Gastroesophageal sphincter (tissue), 4 donors: ENCODE results near the gene PPOX. TPM values are rescaled to one million over a fixed set of nuclear protein-coding genes. Genes with fewer than 3 reads are reported as not detected.
A peak's percentile ranks its signal among the peaks of the same experiment; 100 is the strongest.

ENCODE experiments used
- ATAC-seq: fragments of 150-250 bp; one replicate; pipeline ENCODE4 v1.9.1; 2016; ENCODE audit warnings: mild to moderate bottlenecking, moderate library complexity
- H3K27ac ChIP-seq, 4 donors: fragments of 200-600 bp; sonication (generic) in 3 of 4; 1 replicate in 3 of 4; 2 replicates in 1 of 4; pipeline ENCODE4 v1.5.1; 2016 to 2019
- H3K27me3 ChIP-seq: fragments of 200-600 bp; sonication (generic); one replicate; pipeline ENCODE4 v1.5.1; 2019
- H3K36me3 ChIP-seq, 2 donors: fragments of 200-600 bp; sonication (generic); one replicate each; pipeline ENCODE4 v1.5.1; 2019; ENCODE audit warnings: control low read depth in 1 of 2
- H3K4me1 ChIP-seq, 3 donors: fragments of 200-600 bp; sonication (generic); 1 replicate in 2 of 3; 2 replicates in 1 of 3; pipeline ENCODE4 v1.5.1; 2016 to 2019; ENCODE audit warnings: control low read depth in 2 of 3
- H3K4me3 ChIP-seq, 2 donors: fragments of 200-600 bp; sonication (generic); one replicate each; pipeline ENCODE4 v1.5.1; 2019; ENCODE audit warnings: mild to moderate bottlenecking in 1 of 2, moderate library complexity in 1 of 2
- H3K9me3 ChIP-seq, 3 donors: fragments of 200-600 bp; sonication (generic); one replicate each; pipeline ENCODE4 v1.5.1; 2017 to 2019; ENCODE audit warnings: control low read depth in 2 of 3
- EP300 ChIP-seq: sonication (generic); formaldehyde crosslinking; IDR thresholded peaks from one replicate; pipeline ENCODE4 v1.6.1; 2017; ENCODE audit warnings: antibody characterized with exemption, mild to moderate bottlenecking
- POLR2A ChIP-seq, 2 donors: fragments of 450-650 bp; IDR thresholded peaks; one replicate each; pipeline ENCODE4 v1.6.1; 2017; ENCODE audit warnings: antibody characterized with exemption in 2 of 2, mild to moderate bottlenecking in 2 of 2, moderate library complexity in 1 of 2
- POLR2AphosphoS5 ChIP-seq: sonication (generic); formaldehyde crosslinking; IDR thresholded peaks from one replicate; pipeline ENCODE4 v1.6.1; 2017; ENCODE audit warnings: antibody characterized with exemption
- WGBS, 2 donors: methylation state at CpG; one replicate each; pipeline ENCODE4 v1.1.5; 2018; ENCODE audit warnings: low coverage in 1 of 2; 5-methylcytosine and 5-hydroxymethylcytosine counted together
- total RNA-seq, 4 donors: library from RNA; depleted of rRNA; stranded (reverse); fragments of >200 nt; gene quantifications; one replicate each; pipeline ENCODE4 v1.1.0, GENCODE V29; 2016
- TF ChIP-seq, protein P1 (sequence below), 4 experiments: fragments of 200-600 bp in 2 of 4; fragments of 450-650 bp in 2 of 4; sonication (generic) in 1 of 4; IDR thresholded peaks; one replicate each; pipeline ENCODE4 v1.5.1; 2017 to 2019; ENCODE audit warnings: antibody characterized with exemption in 4 of 4, mild to moderate bottlenecking in 2 of 4, moderate library complexity in 2 of 4

PPOX gene
- total RNA-seq, 4 donors from 2014 or later, result 10.5 to 27.4 (median 17.6) TPM

DNA sequence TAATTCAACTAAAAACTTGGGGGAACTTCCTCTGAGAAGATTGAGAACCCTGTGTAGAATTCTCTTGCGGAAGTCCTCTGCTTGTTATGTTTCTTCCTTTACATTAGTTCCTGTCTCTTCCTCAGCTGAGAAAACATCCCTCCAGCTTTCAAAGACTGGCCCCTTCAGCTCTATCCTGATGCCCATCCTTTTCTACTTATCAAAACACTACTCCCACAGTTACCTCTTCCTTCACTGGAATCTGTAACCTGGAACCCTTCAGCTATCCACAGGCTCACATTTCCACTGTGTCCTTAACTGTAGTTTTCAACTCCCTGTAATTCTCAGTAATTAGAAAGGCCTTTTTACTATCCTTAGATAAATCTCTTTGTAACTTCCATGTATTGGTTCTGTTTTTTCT lies 27.8 kb upstream of the PPOX start:
- Histone ChIP-seq H3K27ac (peak overlapping the region in 1 of 4 donors; percentile 0), H3K4me3 (no peak overlapping the region), H3K9me3 (no peaks in the 10 kb centered on the region), H3K36me3 (no peaks in the 10 kb centered on the region), H3K27me3 (no peaks in the 10 kb centered on the region), H3K4me1 (peaks cover 5 to 25% (median 10%) of the 10 kb centered on the region in 3 donors)
- WGBS, 2 donors, result 64 to 83% methylated on average over 1 of the region's 1 CpG
- TF ChIP-seq POLR2AphosphoS5, result no peak
- TF ChIP-seq, protein P1, sequence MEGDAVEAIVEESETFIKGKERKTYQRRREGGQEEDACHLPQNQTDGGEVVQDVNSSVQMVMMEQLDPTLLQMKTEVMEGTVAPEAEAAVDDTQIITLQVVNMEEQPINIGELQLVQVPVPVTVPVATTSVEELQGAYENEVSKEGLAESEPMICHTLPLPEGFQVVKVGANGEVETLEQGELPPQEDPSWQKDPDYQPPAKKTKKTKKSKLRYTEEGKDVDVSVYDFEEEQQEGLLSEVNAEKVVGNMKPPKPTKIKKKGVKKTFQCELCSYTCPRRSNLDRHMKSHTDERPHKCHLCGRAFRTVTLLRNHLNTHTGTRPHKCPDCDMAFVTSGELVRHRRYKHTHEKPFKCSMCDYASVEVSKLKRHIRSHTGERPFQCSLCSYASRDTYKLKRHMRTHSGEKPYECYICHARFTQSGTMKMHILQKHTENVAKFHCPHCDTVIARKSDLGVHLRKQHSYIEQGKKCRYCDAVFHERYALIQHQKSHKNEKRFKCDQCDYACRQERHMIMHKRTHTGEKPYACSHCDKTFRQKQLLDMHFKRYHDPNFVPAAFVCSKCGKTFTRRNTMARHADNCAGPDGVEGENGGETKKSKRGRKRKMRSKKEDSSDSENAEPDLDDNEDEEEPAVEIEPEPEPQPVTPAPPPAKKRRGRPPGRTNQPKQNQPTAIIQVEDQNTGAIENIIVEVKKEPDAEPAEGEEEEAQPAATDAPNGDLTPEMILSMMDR (IDR thresholded peaks at IDR 0.05), result no peak
- no peak for TF ChIP-seq POLR2A (IDR thresholded peaks at IDR 0.05)
- no peak for TF ChIP-seq EP300
- no peak for ATAC-seq

DNA sequence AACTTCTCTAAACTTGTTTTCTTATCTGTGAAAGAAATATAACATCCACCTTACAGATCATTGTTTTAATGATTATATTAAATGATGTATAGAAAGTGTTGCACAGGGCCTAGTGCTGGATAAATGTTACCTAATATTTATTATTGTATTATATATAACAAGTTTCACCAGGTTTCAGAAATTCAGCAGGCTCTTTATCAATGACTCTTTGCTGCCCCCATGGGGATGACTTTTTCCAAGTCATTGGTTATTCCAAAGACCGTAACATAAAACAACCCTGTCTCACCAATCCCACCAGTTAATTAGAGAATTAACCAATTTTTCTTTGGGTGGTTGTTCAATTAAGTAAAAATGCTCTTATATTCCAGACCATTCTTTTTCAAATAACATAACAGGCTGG lies 26.5 kb upstream of the PPOX start:
- 17 to 29% methylated on average over 1 of the region's 1 CpG for WGBS, 2 donors
- peaks cover 0 to 12% (median 0%) of the 10 kb centered on the region in 3 donors for H3K4me1 ChIP-seq
- no peak for TF ChIP-seq POLR2AphosphoS5
- TF ChIP-seq EP300, result no peak
- TF ChIP-seq POLR2A (IDR thresholded peaks at IDR 0.05), result no peak
- TF ChIP-seq, protein P1 (IDR thresholded peaks at IDR 0.05), result peak in 3 of 4 experiments; percentile 38 to 51 (median 39)
- no peak for ATAC-seq
- no peaks in the 10 kb centered on the region for H3K36me3 ChIP-seq
- H3K27me3 ChIP-seq, result no peaks in the 10 kb centered on the region
- H3K9me3 ChIP-seq, result no peaks in the 10 kb centered on the region
- no peak overlapping the region for H3K27ac ChIP-seq
- no peak overlapping the region for H3K4me3 ChIP-seq

DNA sequence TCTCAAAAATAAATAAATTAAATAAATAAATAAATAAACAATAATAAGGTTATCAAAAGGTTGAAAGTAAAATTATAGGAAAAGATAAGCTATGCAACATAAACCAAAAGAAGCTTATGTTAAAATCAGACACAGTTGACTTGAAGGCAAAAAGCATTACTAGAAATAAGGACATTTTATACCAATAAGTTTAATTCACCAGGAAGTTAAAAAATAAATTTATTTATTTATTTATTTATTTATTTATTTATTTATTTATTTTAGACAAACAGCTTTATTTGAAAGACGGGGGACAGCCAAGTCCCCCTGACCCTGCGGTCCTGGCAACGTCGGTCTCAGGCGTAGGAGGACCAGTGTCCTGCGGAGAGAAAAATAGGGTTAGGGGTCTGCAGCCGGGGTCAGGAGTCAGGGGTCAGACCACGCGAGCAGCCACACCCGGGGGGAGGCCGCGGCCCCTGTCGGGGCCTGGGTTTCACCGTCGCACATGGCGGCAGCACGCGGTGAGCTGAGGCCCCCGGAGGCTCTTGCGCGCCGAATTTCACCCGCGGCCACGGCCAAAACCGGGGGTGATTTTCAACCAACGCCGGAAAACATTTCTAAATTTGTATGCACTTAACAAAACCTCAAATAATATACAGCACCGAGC lies 25.3 kb upstream of the PPOX start:
- Histone ChIP-seq H3K4me1 (peaks cover 0 to 12% (median 0%) of the 10 kb centered on the region in 3 donors), H3K36me3 (no peaks in the 10 kb centered on the region), H3K9me3 (no peaks in the 10 kb centered on the region), H3K4me3 (no peak overlapping the region), H3K27ac (no peak overlapping the region), H3K27me3 (no peaks in the 10 kb centered on the region)
- ATAC-seq, result no peak
- no peak for TF ChIP-seq POLR2AphosphoS5
- TF ChIP-seq, protein P1 (IDR thresholded peaks at IDR 0.05), result no peak
- TF ChIP-seq EP300, result no peak
- TF ChIP-seq POLR2A (IDR thresholded peaks at IDR 0.05), result no peak
- 90 to 100% methylated on average over 1 to 28 of the region's 29 CpGs for WGBS, 2 donors

DNA sequence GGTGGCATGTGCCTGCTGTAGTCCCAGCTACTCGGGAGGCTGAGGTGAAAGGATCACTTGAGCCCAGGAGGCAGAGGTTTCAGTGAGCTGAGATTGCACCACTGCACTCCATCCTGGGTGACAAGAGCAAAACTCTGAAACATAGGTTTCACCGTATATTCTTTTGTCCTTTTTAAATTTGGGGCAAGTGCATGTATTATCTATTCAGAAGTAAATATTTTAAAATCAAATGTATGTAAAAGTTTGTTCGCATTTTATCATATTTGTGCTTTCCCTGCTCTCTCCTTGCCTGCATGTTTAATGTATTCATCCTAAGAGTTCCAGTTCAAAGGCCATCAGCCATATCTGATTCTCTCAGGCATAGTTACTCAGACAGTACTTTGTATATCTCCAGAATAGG lies 20.4 kb upstream of the PPOX start:
- ATAC-seq, result no peak
- no peak overlapping the region for H3K27ac ChIP-seq
- H3K4me1 ChIP-seq, result no peaks in the 10 kb centered on the region
- TF ChIP-seq EP300 (no peak), POLR2AphosphoS5 (no peak), POLR2A (IDR thresholded peaks at IDR 0.05) (no peak)
- TF ChIP-seq, protein P1 (IDR thresholded peaks at IDR 0.05), result no peak
- H3K9me3 ChIP-seq, result no peaks in the 10 kb centered on the region
- no peaks in the 10 kb centered on the region for H3K27me3 ChIP-seq
- 68 to 77% methylated on average over 3 of the region's 3 CpGs for WGBS, 2 donors
- no peak overlapping the region for H3K4me3 ChIP-seq
- no peaks in the 10 kb centered on the region for H3K36me3 ChIP-seq

DNA sequence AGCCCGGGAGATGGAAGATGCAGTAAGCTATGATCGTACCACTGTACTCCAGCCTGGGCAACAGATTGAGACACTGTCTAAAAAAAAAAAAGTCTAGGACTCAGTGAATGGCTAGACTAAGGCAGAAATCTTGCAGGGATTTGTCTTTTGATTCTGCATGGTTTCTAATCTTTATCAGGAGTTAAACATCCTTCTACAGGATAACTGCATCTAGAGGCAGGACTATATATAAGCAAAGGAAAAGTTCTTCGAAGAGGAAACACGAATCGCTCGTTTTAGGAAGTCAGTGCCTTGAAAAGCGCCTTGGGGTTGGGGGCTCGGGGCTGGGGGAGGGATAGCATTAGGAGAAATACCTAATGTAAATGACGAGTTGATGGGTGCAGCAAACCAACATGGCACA lies 13.1 kb upstream of the PPOX start:
- Histone ChIP-seq H3K9me3 (no peaks in the 10 kb centered on the region), H3K4me3 (peak overlapping the region; percentile 69 to 78), H3K4me1 (peaks cover 0 to 20% (median 8%) of the 10 kb centered on the region in 3 donors), H3K27me3 (no peaks in the 10 kb centered on the region), H3K36me3 (peaks cover 0 to 16% of the 10 kb centered on the region in 2 donors), H3K27ac (peak overlapping the region; percentile 88 to 92 (median 90))
- no peak for ATAC-seq
- no peak for TF ChIP-seq POLR2A (IDR thresholded peaks at IDR 0.05)
- WGBS, 2 donors, result 19% methylated on average over 9 of the region's 9 CpGs
